ENCODE measurements around the gene LARGE1.
A peak's percentile ranks its signal among the peaks of the same experiment; 100 is the strongest.

The LARGE1 gene

GRCh38 chr22:33922349-33922681 is 2.0 kb upstream of the LARGE1 start:
- DNase-seq (ENCODE audit: extremely low read depth, low read depth), result no peak
- TF ChIP-seq CTCF (IDR thresholded peaks at IDR 0.05; ENCODE audit: low read depth, low read length), result no peak; the same call in 1 of the 2 replicates

DNA sequence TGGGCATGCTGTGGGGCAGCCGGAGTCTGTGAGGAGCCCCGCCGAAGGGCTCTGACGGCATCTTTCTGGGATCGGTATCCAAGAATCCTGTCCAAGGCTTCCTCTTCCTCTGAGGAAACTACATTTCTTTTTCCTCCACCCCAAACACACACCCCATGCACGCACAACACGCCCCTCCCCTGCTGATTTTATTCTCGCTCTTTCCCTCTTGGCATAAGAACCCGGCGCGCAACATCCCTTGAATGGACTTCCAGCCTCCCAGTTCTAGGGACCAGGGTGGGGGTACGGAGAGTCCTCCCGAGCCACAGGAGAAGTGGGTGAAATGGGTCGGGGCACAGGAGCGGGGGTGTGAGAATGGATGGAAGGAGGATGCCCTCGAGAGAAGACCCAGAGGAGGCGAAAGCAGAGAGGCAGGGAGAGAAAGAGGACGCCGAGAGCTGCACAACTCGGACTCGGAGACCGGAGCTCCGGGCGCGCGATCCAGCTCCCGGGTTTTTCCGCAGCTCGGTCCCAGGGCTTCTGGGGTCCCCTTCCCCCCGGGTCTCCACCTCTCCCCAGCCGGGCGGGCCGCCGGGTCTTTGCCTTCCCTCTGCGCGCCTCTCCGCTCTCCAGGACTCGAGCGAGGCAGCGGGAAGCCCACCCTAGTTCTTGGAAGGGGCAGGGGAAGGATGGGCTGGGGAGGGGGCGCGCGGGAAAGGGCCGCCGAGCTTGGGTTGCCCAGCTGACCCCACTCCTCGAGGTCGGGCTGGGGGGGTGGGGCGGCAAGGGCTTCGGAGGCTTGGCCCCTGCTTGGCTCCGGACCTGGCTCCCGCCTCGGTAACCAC is 1.5 kb upstream of the LARGE1 start:
- no peak for DNase-seq (ENCODE audit: extremely low read depth, low read depth)
- no peak for TF ChIP-seq CTCF (IDR thresholded peaks at IDR 0.05; ENCODE audit: low read depth, low read length)

- peak; percentile 89 for DNase-seq (ENCODE audit: extremely low read depth, low read depth)
- TF ChIP-seq CTCF (IDR thresholded peaks at IDR 0.05; ENCODE audit: low read depth, low read length), result no peak
Observed at GRCh38 chr22:33920927-33921524, 750 bp upstream of the LARGE1 start.

DNA sequence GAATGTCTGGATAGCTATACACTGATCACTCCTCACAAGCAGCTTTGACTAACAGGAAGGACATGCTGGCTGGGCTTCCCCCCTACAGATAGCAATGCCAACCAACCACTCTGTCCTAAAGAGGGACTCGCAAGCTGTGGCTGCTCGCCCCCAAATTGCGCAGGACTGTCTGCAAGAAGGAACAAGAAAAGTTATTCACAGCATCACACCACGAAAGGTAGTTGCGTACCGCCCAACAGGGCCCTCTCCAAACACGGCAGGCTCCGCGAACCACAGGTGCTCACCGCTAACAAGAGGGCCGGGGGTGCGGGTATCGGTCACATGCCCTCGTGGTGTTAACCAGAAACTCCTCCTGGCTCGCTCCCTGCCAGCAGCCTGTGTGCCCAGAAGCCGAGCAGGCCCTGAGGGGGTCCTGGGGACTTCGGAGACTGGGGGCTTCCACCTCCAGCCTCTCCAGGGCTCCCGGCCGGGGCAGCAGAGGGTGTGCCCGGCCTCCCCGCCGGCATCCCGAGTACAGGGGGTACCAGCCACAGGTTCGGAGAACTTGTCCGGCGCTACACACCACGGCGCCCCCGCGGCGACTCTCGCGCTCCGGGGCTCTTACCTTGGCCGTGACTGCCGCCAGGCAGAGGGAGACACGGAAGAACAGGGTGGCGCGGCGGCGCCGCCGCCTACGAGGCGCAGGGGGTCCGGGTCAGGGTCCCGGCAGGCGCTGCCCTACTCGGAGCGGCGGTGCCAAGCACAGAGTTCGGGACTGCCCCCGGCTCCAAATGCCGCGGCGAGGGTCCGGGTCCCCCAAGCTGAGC is 682 bp downstream of the LARGE1 start:
- DNase-seq (ENCODE audit: extremely low read depth, low read depth), result no peak
- TF ChIP-seq CTCF (IDR thresholded peaks at IDR 0.05; ENCODE audit: low read depth, low read length), result no peak

DNA sequence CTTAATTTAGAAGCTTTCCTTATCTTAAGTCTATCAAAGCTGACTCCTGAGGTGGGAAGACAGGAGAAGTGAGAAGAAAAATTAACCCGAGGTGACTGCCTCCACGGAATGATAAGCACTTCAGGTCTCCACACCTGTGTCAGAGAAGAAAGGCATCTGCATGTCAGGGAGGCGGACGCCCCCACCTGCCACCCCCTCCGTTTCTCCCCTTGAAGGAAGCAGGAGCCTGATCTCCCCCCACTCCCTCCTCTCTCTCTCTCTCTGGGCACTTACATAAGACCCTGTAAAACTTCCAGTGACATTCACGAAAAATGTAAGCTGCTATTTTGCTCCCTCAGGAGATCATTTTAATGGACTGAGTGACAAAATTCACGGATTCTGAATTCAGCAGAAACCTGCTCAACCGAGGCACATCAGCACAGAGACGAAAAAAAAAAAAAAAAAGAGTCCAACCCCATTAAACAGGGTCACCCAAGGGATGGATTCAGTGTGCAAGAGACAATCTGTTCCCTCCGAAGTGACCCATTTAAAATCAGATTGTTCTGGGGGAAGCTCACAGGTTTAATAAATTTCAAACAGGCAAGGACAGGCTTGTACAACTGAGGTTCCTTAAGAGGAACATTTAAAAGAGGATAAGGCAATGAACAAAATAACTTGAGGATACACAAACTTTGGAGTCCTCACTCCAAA is 1.5 kb downstream of the LARGE1 start:
- no peak for DNase-seq (ENCODE audit: extremely low read depth, low read depth)

DNA sequence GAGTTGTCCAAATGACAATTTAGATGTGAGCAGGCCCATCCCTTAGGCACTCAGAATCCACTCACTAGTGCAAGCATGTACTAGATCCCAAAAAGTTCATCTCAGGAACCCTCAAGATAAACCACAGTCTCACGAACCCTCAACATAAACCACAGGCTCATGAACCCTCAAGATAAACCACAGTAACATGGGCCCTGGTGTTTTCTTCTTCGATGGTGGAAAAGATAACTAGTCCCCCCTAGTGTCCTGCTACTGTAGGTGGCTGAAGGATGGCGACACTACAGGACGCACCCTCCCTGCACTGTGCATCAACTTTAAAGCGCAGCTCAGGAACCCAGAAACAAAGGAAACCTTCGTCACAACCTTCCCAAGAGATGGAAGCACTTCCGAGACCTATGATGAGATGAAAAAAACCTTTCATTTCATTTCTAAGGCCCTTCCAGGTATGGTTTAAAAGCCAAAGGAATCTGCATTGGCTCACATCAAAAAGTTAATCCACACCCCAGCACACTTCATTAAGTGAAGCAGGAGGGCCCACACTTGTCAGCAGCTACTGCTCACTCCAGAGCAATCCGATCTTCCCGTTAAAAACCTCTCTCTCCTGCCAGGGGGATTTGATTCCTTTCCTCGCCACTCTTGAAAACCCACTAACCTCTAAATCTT is 2.4 kb downstream of the LARGE1 start:
- no peak for DNase-seq (ENCODE audit: extremely low read depth, low read depth)
- peak; percentile 20 for TF ChIP-seq CTCF (IDR thresholded peaks at IDR 0.05; ENCODE audit: low read depth, low read length)

More for the DNA sequence above, 1.5 kb downstream of the LARGE1 start:
- TF ChIP-seq CTCF (IDR thresholded peaks at IDR 0.05; ENCODE audit: low read depth, low read length), result no peak

Data from AG09319 (cell line).